ENCODE data around the gene ITM2B. TPM values are rescaled to one million over a fixed set of nuclear protein-coding genes. Genes with fewer than 3 reads are reported as not detected.
A peak's percentile ranks its signal among the peaks of the same experiment; 100 is the strongest.
"Not testable (repeated sequence)": the region's sequence is repeated elsewhere in the genome, so short reads cannot be mapped to it uniquely, and the experiment has no call there.

Gene ITM2B
- polyA plus RNA-seq, 1 donor, result 687 TPM

GRCh38 chr13:48199404-48199946 is 33.5 kb upstream of the ITM2B start:
- Histone ChIP-seq H3K9me3 (ENCODE audit: control insufficient read depth, low read depth, low read length) (peaks cover 4% of the 10 kb centered on the region), H3K4me3 (ENCODE audit: low read length) (no peak overlapping the region), H3K27ac (ENCODE audit: low read length) (peak overlapping the region; percentile 27), H3K36me3 (ENCODE audit: control insufficient read depth, insufficient read depth, low read length) (no peaks in the 10 kb centered on the region), H3K4me1 (ENCODE audit: control insufficient read depth, insufficient read depth, low read length) (peaks cover 21% of the 10 kb centered on the region), H3K27me3 (ENCODE audit: control insufficient read depth, insufficient read depth, low read length) (no peaks in the 10 kb centered on the region)
- no peak for DNase-seq
- WGBS (ENCODE audit: insufficient coverage, low lambda C conversion rate), result 29% methylated on average over 1 of the region's 4 CpGs

- Histone ChIP-seq H3K27me3 (ENCODE audit: control insufficient read depth, insufficient read depth, low read length) (no peaks in the 10 kb centered on the region), H3K36me3 (ENCODE audit: control insufficient read depth, insufficient read depth, low read length) (no peaks in the 10 kb centered on the region), H3K4me1 (ENCODE audit: control insufficient read depth, insufficient read depth, low read length) (peaks cover 21% of the 10 kb centered on the region), H3K9me3 (ENCODE audit: control insufficient read depth, low read depth, low read length) (peaks cover 4% of the 10 kb centered on the region), H3K27ac (ENCODE audit: low read length) (peak overlapping the region; percentile 65), H3K4me3 (ENCODE audit: low read length) (no peak overlapping the region)
- no CpG with 5 or more reads among the region's 3 CpGs for WGBS (ENCODE audit: insufficient coverage, low lambda C conversion rate)
- DNase-seq, result peak; percentile 85 to 90
These were observed 32.0 kb upstream of the ITM2B start for GRCh38 chr13:48201044-48201443.

DNA sequence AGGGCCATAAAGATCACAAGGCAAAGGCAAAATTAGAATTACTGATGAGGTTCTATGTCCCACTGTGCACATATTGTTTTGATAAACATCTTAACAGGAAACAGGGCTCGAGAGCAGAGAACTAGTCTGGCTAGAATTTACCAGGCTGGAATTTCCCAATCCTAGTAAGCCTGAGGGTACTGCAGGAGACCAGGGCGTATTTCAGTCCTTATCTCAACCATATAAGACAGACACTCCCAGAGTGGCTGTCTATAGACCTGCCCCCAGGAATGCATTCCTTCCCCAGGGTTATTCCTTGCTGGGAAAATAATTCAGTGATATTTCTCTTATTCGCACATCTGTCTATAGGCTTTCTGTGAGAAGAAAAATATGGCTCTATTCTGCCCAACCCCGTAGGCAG is 25.8 kb upstream of the ITM2B start:
- WGBS (ENCODE audit: insufficient coverage, low lambda C conversion rate), result no CpG with 5 or more reads among the region's 4 CpGs
- not testable (repeated sequence) for H3K36me3 ChIP-seq (ENCODE audit: control insufficient read depth, insufficient read depth, low read length); H3K27ac ChIP-seq (ENCODE audit: low read length); DNase-seq; H3K9me3 ChIP-seq (ENCODE audit: control insufficient read depth, low read depth, low read length); H3K4me3 ChIP-seq (ENCODE audit: low read length); H3K4me1 ChIP-seq (ENCODE audit: control insufficient read depth, insufficient read depth, low read length); H3K27me3 ChIP-seq (ENCODE audit: control insufficient read depth, insufficient read depth, low read length)

DNA sequence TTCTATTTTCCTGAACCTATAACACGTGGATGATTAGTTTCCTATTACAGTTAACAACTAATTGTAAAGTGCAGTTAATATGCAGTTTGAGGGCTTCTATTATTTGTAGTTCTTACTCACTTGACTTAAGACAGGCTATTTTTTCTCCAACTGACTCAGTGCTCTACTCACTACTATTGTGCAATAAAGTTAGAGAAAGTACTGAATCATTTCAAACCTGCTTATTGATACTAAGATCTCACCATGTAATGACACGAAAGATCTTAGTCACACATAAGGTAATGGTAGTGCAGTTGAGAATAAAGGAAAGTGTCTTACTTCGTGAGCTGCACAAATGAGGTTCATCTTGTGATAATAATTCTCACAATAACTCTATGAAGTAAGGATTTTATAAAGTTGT is 22.8 kb upstream of the ITM2B start:
- WGBS (ENCODE audit: insufficient coverage, low lambda C conversion rate), result no CpG with 5 or more reads among the region's 3 CpGs
- no peaks in the 10 kb centered on the region for H3K27me3 ChIP-seq (ENCODE audit: control insufficient read depth, insufficient read depth, low read length)
- DNase-seq, result no peak
- H3K36me3 ChIP-seq (ENCODE audit: control insufficient read depth, insufficient read depth, low read length), result no peaks in the 10 kb centered on the region
- H3K4me3 ChIP-seq (ENCODE audit: low read length), result no peak overlapping the region
- no peaks in the 10 kb centered on the region for H3K9me3 ChIP-seq (ENCODE audit: control insufficient read depth, low read depth, low read length)
- no peak overlapping the region for H3K27ac ChIP-seq (ENCODE audit: low read length)
- no peaks in the 10 kb centered on the region for H3K4me1 ChIP-seq (ENCODE audit: control insufficient read depth, insufficient read depth, low read length)

DNA sequence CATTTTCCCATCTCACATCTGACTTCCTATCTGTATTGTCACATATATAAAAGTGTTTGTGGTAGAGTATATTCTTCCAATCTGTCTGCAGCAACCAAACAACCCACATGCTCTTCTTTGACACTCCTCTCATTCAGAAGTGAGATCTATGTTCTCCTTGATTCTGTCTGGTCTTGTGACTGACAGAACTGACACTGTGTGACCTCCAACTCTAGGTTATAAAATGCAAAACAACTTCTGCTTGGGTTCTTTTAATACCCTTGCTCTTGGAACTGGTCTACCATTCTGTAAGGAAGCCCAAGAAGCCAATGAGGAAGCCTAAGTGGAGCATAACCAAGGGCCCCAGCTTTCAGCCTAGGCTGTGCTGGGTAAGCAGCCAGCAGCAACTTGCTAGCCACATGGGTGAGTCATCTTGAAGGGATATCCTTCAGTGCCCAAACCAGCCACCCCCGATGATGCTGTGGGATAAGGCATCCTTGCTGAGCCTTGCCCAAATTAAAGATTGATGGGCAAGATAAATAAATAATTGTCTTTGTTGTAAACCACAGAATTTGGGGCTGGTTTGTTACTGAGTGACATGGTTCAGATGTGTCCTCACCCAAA is 18.4 kb upstream of the ITM2B start:
- H3K36me3 ChIP-seq (ENCODE audit: control insufficient read depth, insufficient read depth, low read length), result no peaks in the 10 kb centered on the region
- 100% methylated on average over 1 of the region's 1 CpG for WGBS (ENCODE audit: insufficient coverage, low lambda C conversion rate)

DNA sequence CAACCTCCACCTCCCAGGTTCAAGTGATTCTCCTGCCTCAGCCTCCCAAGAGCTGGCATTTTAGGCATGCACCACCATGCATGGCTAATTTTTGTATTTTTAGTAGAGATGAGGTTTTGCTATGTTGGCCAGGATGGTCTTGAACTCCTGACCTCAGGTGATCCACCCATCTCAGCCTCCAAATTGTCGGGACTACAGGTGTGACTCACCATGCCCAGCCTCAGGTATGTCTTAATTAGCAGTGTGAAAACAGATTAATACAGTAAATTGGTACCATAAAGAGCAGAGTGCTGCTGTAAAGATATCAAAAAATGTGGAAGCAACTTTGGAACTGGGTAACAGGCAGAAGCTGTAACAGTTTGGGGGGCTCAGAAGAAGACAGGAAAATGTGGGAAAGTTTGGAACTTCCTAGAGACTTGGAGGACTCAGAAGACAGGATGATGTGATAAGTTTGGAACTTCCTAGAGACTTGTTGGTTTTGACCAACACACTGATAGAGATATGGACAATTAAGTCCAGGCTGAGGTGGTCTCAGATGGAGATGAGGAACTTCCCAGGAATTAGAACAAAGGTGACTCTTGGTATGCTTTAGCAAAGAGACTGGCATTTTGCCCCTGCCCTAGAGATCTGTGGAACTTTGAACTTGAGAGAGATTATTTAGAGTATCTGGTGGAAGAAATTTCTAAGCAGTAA is 17.3 kb upstream of the ITM2B start:
- not testable (repeated sequence) for H3K4me3 ChIP-seq (ENCODE audit: low read length); H3K9me3 ChIP-seq (ENCODE audit: control insufficient read depth, low read depth, low read length); H3K36me3 ChIP-seq (ENCODE audit: control insufficient read depth, insufficient read depth, low read length); H3K27me3 ChIP-seq (ENCODE audit: control insufficient read depth, insufficient read depth, low read length)
- peaks cover 17% of the 10 kb centered on the region for H3K4me1 ChIP-seq (ENCODE audit: control insufficient read depth, insufficient read depth, low read length)
- no CpG with 5 or more reads among the region's 1 CpG for WGBS (ENCODE audit: insufficient coverage, low lambda C conversion rate)
- DNase-seq, result peak in 1 of 2 donors; percentile 56
- H3K27ac ChIP-seq (ENCODE audit: low read length), result peak overlapping the region; percentile 27

More for the DNA sequence above, 18.4 kb upstream of the ITM2B start:
- H3K4me1 ChIP-seq (ENCODE audit: control insufficient read depth, insufficient read depth, low read length), result peaks cover 11% of the 10 kb centered on the region
- no peak overlapping the region for H3K4me3 ChIP-seq (ENCODE audit: low read length)
- DNase-seq, result no peak
- H3K9me3 ChIP-seq (ENCODE audit: control insufficient read depth, low read depth, low read length), result no peaks in the 10 kb centered on the region
- H3K27me3 ChIP-seq (ENCODE audit: control insufficient read depth, insufficient read depth, low read length), result no peaks in the 10 kb centered on the region
- H3K27ac ChIP-seq (ENCODE audit: low read length), result no peak overlapping the region

DNA sequence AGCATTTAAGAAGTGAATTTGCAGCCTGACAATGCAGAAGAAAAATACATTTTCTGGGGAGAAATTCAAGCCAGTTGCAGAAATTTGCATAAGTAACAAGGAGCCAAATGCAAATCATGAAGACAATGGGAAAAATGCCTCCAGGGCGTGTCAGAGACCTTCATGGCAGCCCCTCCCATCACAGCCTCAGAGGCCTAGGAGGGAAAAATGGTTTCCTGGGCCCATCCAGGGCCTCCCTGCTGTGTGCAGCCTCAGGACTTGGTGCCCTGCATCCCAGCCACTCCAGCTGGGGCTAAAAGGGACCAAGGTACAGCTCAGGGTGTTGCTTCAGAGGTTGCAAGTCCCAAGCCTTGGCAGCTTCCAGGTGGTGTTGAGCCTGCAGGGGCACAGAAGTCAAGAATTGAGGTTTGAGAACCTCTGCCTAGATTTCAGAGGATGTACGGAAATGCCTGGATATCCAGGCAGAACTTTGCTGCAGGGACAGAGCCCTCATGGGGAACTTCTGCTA is 16.7 kb upstream of the ITM2B start:
- Histone ChIP-seq H3K27ac (ENCODE audit: low read length) (peak overlapping the region; percentile 27), H3K9me3 (ENCODE audit: control insufficient read depth, low read depth, low read length) (no peaks in the 10 kb centered on the region), H3K4me1 (ENCODE audit: control insufficient read depth, insufficient read depth, low read length) (peaks cover 20% of the 10 kb centered on the region), H3K27me3 (ENCODE audit: control insufficient read depth, insufficient read depth, low read length) (no peaks in the 10 kb centered on the region), H3K36me3 (ENCODE audit: control insufficient read depth, insufficient read depth, low read length) (no peaks in the 10 kb centered on the region), H3K4me3 (ENCODE audit: low read length) (no peak overlapping the region)
- no CpG with 5 or more reads among the region's 2 CpGs for WGBS (ENCODE audit: insufficient coverage, low lambda C conversion rate)
- DNase-seq, result no peak

- DNase-seq, result peak in 1 of 2 donors; percentile 44
- Histone ChIP-seq H3K36me3 (ENCODE audit: control insufficient read depth, insufficient read depth, low read length) (no peaks in the 10 kb centered on the region), H3K9me3 (ENCODE audit: control insufficient read depth, low read depth, low read length) (no peaks in the 10 kb centered on the region), H3K27ac (ENCODE audit: low read length) (peak overlapping the region; percentile 19), H3K27me3 (ENCODE audit: control insufficient read depth, insufficient read depth, low read length) (no peaks in the 10 kb centered on the region), H3K4me3 (ENCODE audit: low read length) (no peak overlapping the region), H3K4me1 (ENCODE audit: control insufficient read depth, insufficient read depth, low read length) (peaks cover 23% of the 10 kb centered on the region)
- no CpG with 5 or more reads among the region's 2 CpGs for WGBS (ENCODE audit: insufficient coverage, low lambda C conversion rate)
These were observed 12.4 kb upstream of the ITM2B start for GRCh38 chr13:48220592-48220980.

- WGBS (ENCODE audit: insufficient coverage, low lambda C conversion rate), result 67% methylated on average over 1 of the region's 8 CpGs
- Histone ChIP-seq H3K27me3 (ENCODE audit: control insufficient read depth, insufficient read depth, low read length) (no peaks in the 10 kb centered on the region), H3K4me3 (ENCODE audit: low read length) (no peak overlapping the region), H3K36me3 (ENCODE audit: control insufficient read depth, insufficient read depth, low read length) (no peaks in the 10 kb centered on the region), H3K4me1 (ENCODE audit: control insufficient read depth, insufficient read depth, low read length) (peaks cover 22% of the 10 kb centered on the region), H3K9me3 (ENCODE audit: control insufficient read depth, low read depth, low read length) (no peaks in the 10 kb centered on the region), H3K27ac (ENCODE audit: low read length) (peak overlapping the region; percentile 74)
- no peak for DNase-seq
These were observed 11.9 kb upstream of the ITM2B start for GRCh38 chr13:48220981-48221685.

DNA sequence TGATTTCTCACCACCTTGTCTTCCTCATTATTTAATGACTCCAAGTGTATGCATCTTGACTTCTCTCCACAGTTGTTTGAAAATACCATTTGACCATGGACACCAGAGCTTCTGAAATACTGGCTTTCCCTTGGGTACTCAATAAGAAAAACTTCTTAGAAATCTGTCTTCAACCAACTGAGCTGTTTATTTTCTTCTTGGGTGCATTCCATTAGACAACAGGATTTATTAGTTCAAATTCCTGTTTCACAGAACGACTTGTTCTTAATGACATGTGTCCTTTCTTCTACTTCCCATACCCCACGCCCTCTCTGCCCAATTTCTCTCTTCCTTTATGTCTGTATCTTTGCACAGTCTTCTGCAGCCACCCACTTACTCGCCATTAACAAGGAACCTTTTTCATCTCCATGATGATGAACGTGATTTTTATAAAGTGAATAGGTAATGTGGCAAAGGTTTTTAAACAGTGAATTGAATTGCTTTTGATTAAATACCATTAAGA is 11.3 kb upstream of the ITM2B start:
- H3K36me3 ChIP-seq (ENCODE audit: control insufficient read depth, insufficient read depth, low read length), result no peaks in the 10 kb centered on the region
- H3K27me3 ChIP-seq (ENCODE audit: control insufficient read depth, insufficient read depth, low read length), result no peaks in the 10 kb centered on the region
- no peak overlapping the region for H3K4me3 ChIP-seq (ENCODE audit: low read length)
- H3K4me1 ChIP-seq (ENCODE audit: control insufficient read depth, insufficient read depth, low read length), result peaks cover 16% of the 10 kb centered on the region
- H3K27ac ChIP-seq (ENCODE audit: low read length), result peak overlapping the region; percentile 74
- no peaks in the 10 kb centered on the region for H3K9me3 ChIP-seq (ENCODE audit: control insufficient read depth, low read depth, low read length)
- DNase-seq, result no peak
- 61% methylated on average over 2 of the region's 4 CpGs for WGBS (ENCODE audit: insufficient coverage, low lambda C conversion rate)

Data from large intestine (tissue), 3 donors.